ENCODE measurements around the gene ZBTB14. TPM values are rescaled to one million over a fixed set of nuclear protein-coding genes. Genes with fewer than 3 reads are reported as not detected.

The ZBTB14 gene
- total RNA-seq, 4 donors from 2014 or later = 9.0 to 47.2 (median 11.1) TPM

DNA sequence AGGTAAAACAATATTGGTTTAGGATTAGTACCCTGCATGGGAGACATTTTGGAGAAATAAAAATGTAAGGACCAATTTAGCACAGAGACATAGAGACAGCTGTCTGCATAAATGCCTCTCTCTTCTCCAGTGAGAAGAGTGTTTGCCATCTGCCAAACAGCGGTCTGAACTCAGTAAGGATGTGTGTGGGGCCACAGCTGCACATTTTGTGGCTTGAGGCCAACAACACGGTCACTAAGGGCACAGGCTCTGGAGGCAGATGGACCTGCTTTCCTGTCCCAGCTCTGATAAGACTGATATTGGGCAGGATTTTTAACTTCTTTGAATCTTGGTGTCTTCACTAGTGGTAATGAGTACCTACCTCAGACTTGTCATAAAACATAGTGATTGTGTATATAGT is 10.2 kb downstream of the ZBTB14 start:
- intact Hi-C loops (cut with DNase I; ENCODE audit: low total_unique reads) (no loop called here), in situ Hi-C loops (cut with MboI; ENCODE audit: low pct_ligation_motif_present in 1 of 4, low pct_unique_long_range_greater_than_20kb in 1 of 4, low sequenced_read_pairs in 3 of 4) (no loop called here)
- 62 to 83% methylated on average over 1 to 2 of the region's 2 CpGs for WGBS, 2 donors (ENCODE audit: low coverage in 1 of 2)
- Histone ChIP-seq H3K27me3 (no peaks in the 10 kb centered on the region), H3K9me3 (no peaks in the 10 kb centered on the region), H3K4me3 (no peak overlapping the region), H3K27ac (no peak overlapping the region), H3K36me3 (no peaks in the 10 kb centered on the region), H3K4me1 (no peaks in the 10 kb centered on the region)
- no peak for DNase-seq
- TF ChIP-seq EP300 (IDR thresholded peaks at IDR 0.05; ENCODE audit: low read depth) (no peak), POLR2A (IDR thresholded peaks at IDR 0.05) (no peak), POLR2AphosphoS5 (IDR thresholded peaks at IDR 0.05) (no peak)
- TF ChIP-seq, protein P1, sequence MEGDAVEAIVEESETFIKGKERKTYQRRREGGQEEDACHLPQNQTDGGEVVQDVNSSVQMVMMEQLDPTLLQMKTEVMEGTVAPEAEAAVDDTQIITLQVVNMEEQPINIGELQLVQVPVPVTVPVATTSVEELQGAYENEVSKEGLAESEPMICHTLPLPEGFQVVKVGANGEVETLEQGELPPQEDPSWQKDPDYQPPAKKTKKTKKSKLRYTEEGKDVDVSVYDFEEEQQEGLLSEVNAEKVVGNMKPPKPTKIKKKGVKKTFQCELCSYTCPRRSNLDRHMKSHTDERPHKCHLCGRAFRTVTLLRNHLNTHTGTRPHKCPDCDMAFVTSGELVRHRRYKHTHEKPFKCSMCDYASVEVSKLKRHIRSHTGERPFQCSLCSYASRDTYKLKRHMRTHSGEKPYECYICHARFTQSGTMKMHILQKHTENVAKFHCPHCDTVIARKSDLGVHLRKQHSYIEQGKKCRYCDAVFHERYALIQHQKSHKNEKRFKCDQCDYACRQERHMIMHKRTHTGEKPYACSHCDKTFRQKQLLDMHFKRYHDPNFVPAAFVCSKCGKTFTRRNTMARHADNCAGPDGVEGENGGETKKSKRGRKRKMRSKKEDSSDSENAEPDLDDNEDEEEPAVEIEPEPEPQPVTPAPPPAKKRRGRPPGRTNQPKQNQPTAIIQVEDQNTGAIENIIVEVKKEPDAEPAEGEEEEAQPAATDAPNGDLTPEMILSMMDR (IDR thresholded peaks at IDR 0.05) = no peak

DNA sequence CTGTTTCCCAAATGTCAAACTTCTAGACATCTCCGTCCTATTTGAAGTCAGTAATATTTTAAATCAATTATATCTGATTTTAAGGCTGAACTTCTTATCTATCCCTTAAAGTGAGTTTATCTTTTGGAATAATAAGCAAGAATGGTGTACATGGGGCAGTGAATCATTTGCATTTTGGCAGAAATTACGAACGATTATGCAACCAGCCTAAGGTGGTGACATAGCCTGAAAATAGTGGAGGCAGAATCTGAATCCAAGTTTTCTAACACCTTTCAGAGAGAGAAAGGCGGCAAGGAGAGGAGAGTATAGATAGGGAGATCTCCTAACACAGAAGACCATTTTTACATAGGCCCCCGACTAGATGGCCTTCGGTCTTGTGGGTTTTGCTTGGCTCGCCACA is 10.7 kb downstream of the ZBTB14 start:
- TF ChIP-seq POLR2AphosphoS5 (IDR thresholded peaks at IDR 0.05) (no peak), EP300 (IDR thresholded peaks at IDR 0.05; ENCODE audit: low read depth) (no peak), POLR2A (IDR thresholded peaks at IDR 0.05) (no peak)
- TF ChIP-seq, protein P1 (IDR thresholded peaks at IDR 0.05) = no peak
- 78 to 90% methylated on average over 6 to 7 of the region's 7 CpGs for whole genome bisulfite sequencing, 2 donors (ENCODE audit: low coverage in 1 of 2)
- no peaks in the 10 kb centered on the region for H3K27me3 ChIP-seq
- DNase-seq = no peak
- intact Hi-C loops (cut with DNase I; ENCODE audit: low total_unique reads) (no loop called here), in situ Hi-C loops (cut with MboI; ENCODE audit: low pct_ligation_motif_present in 1 of 4, low pct_unique_long_range_greater_than_20kb in 1 of 4, low sequenced_read_pairs in 3 of 4) (no loop called here)
- H3K36me3 ChIP-seq = no peaks in the 10 kb centered on the region
- no peaks in the 10 kb centered on the region for H3K4me1 ChIP-seq
- no peaks in the 10 kb centered on the region for H3K9me3 ChIP-seq
- H3K27ac ChIP-seq = no peak overlapping the region
- no peak overlapping the region for H3K4me3 ChIP-seq

DNA sequence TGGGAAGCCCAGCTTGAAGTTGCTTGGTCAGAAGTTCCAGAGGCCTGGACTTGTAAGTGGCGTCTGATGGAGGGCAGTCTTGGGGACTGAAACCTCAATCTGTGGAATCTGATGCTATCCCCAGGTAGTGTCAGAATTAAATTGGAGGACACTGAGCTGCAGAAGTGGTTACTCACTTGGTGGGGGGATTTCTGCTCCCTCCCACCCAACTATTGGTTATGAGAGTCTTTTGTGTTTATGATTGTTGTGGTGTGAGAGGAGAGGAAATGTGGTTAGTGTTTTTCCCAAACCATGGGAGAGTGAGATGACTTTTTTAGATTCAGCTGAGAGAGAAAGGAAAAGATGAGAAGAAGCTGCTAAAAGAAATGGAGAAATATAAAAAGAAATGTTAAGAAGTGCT is 12.8 kb downstream of the ZBTB14 start:
- H3K27me3 ChIP-seq = no peaks in the 10 kb centered on the region
- intact Hi-C loops (cut with DNase I; ENCODE audit: low total_unique reads) (no loop called here), in situ Hi-C loops (cut with MboI; ENCODE audit: low pct_ligation_motif_present in 1 of 4, low pct_unique_long_range_greater_than_20kb in 1 of 4, low sequenced_read_pairs in 3 of 4) (no loop called here)
- DNase-seq = no peak
- no peaks in the 10 kb centered on the region for H3K4me1 ChIP-seq
- no peak for TF ChIP-seq EP300 (IDR thresholded peaks at IDR 0.05; ENCODE audit: low read depth)
- TF ChIP-seq, protein P1 (IDR thresholded peaks at IDR 0.05) = no peak
- TF ChIP-seq POLR2A (IDR thresholded peaks at IDR 0.05) = no peak
- no peaks in the 10 kb centered on the region for H3K9me3 ChIP-seq
- H3K4me3 ChIP-seq = no peak overlapping the region
- 91% methylated on average over 1 of the region's 1 CpG; no CpG with 5 or more reads in 1 of the 2 donors for WGBS, 2 donors (ENCODE audit: low coverage in 1 of 2)
- H3K36me3 ChIP-seq = no peaks in the 10 kb centered on the region
- no peak overlapping the region for H3K27ac ChIP-seq

DNA sequence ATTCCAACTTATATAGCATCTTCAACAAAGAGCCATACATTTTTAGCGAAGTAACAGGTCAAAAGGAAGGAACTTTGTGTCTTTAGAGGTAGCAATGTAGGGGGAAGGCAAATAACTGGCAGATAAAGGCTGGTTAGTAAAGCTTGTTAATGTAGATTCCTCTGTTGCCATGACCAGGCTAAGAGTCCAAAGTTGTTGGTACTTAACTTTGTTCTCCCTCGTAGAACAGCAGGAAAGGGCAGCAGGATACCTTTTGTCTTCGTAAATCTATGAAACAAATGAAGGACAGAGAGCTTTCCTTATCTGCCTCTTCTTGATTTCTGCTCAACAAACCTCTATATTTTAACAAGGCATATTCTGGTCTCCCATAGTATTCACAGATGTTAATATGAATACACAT is 18.6 kb downstream of the ZBTB14 start:
- H3K27ac ChIP-seq = no peak overlapping the region
- no peak overlapping the region for H3K4me3 ChIP-seq
- WGBS, 2 donors (ENCODE audit: low coverage in 1 of 2) = 46% methylated on average over 3 of the region's 3 CpGs
- no peak for DNase-seq
- no peaks in the 10 kb centered on the region for H3K27me3 ChIP-seq
- TF ChIP-seq EP300 (IDR thresholded peaks at IDR 0.05; ENCODE audit: low read depth) = no peak
- TF ChIP-seq POLR2AphosphoS5 (IDR thresholded peaks at IDR 0.05) = no peak
- no peak for TF ChIP-seq POLR2A (IDR thresholded peaks at IDR 0.05)
- TF ChIP-seq, protein P1 (IDR thresholded peaks at IDR 0.05) = no peak
- in situ Hi-C loops (cut with MboI; ENCODE audit: low pct_ligation_motif_present in 1 of 4, low pct_unique_long_range_greater_than_20kb in 1 of 4, low sequenced_read_pairs in 3 of 4) = no loop called here
- no peaks in the 10 kb centered on the region for H3K4me1 ChIP-seq
- no peaks in the 10 kb centered on the region for H3K36me3 ChIP-seq
- intact Hi-C loops (cut with DNase I; ENCODE audit: low total_unique reads) = no loop called here
- H3K9me3 ChIP-seq = no peaks in the 10 kb centered on the region

Data from transverse colon (tissue), 4 donors.